Stimulated activated CD4-positive, alpha-beta T cell treated with anti-CD3 and anti-CD28 coated beads, Interleukin-4, amount 100 ng/mL, for 48 hours (primary cell): ENCODE data around the gene ANKRD22.

Experiments used
- DNase-seq, 2 donors: peaks; one replicate each; pipeline ENCODE4 v3.0.0-alpha.2; 2020; ENCODE audit warnings: low read depth in 2 of 2

The ANKRD22 gene

GRCh38 chr10:88800152-88801125 is 51.2 kb downstream of the ANKRD22 start:
- DNase-seq = peak in 1 of 2 donors; percentile 33

GRCh38 chr10:88794731-88795130 is 56.9 kb downstream of the ANKRD22 start:
- DNase-seq = no peak

GRCh38 chr10:88793712-88794299 is 57.8 kb downstream of the ANKRD22 start:
- DNase-seq = no peak

- DNase-seq = no peak
These were observed 59.0 kb downstream of the ANKRD22 start for GRCh38 chr10:88792661-88793060.

- DNase-seq = no peak
These were observed 59.7 kb downstream of the ANKRD22 start for GRCh38 chr10:88791924-88792323.

- DNase-seq = no peak
These were observed 62.7 kb downstream of the ANKRD22 start for GRCh38 chr10:88788924-88789323.

- DNase-seq = no peak
These were observed 64.2 kb downstream of the ANKRD22 start for GRCh38 chr10:88787463-88787862.

GRCh38 chr10:88786032-88786770 is 65.4 kb downstream of the ANKRD22 start:
- DNase-seq = no peak

GRCh38 chr10:88783724-88784123 is 67.9 kb downstream of the ANKRD22 start:
- no peak for DNase-seq

- no peak for DNase-seq
These were observed 69.4 kb downstream of the ANKRD22 start for GRCh38 chr10:88782222-88782621.

- DNase-seq = no peak
These were observed 70.4 kb downstream of the ANKRD22 start for GRCh38 chr10:88781206-88781605.
